ENCODE measurements around the gene FAM241B.

Gene FAM241B

DNA sequence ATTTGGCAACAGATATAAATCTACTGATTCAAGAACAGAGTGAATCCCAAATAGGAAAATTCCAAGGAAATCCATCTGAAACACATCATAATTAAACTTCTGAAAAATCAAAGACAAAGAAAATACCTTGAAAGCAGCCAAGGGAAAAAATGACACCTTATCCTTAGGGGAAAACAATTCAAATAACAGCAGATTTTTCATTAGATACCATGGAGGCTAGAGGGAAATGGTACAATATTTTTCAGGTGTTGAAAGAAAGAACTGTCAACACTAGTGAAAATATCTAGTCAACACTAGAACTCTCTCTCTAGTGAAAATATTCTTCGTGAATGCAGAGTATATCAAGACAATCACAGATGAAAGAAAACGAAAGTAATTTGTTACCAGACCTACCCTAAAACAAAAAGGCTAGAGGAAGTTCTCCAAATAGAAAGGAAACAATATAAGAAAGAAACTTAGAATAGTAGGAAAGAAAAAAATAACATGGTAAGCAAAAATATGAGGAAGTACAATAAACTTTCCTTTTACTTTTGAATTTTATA is 5.7 kb upstream of the FAM241B start:
- H3K27me3 ChIP-seq (replicated peaks in 2 of 5; ENCODE audit: control insufficient read depth in 4 of 5, insufficient read depth in 5 of 5, low read length in 4 of 5) = peaks cover 0 to 12% (median under 1%) of the 10 kb centered on the region in 5 experiments
- no CpG with 5 or more reads among the region's 2 CpGs for WGBS (ENCODE audit: insufficient coverage)
- ChIA-PET POLR2A (no interaction called here), CTCF (no interaction called here)
- no peaks in the 10 kb centered on the region for H3K36me3 ChIP-seq (ENCODE audit: control insufficient read depth in 4 of 4, insufficient read depth in 4 of 4, low read length in 3 of 4)
- H3K27ac ChIP-seq (ENCODE audit: insufficient read depth in 1 of 2, low read depth in 1 of 2, low read length in 2 of 2, poor library complexity in 1 of 2, severe bottlenecking in 2 of 2) = no peak overlapping the region
- H3K9me3 ChIP-seq (ENCODE audit: control extremely low read depth in 1 of 5, control insufficient read depth in 4 of 5, insufficient read depth in 2 of 5, low read depth in 1 of 5, low read length in 4 of 5) = peaks cover 0 to 24% (median 5%) of the 10 kb centered on the region in 5 experiments
- DNase-seq = peak in 2 of 3 donors; percentile 17 to 23
- peaks cover 0 to under 1% (median under 1%) of the 10 kb centered on the region in 4 experiments for H3K4me1 ChIP-seq (ENCODE audit: control extremely low read depth in 1 of 4, control insufficient read depth in 4 of 4, insufficient read depth in 4 of 4, low read length in 3 of 4)
- no peak overlapping the region for H3K4me3 ChIP-seq (ENCODE audit: control insufficient read depth in 1 of 7, extremely low read depth in 1 of 7, insufficient read depth in 4 of 7, low read depth in 2 of 7, low read length in 6 of 7)

DNA sequence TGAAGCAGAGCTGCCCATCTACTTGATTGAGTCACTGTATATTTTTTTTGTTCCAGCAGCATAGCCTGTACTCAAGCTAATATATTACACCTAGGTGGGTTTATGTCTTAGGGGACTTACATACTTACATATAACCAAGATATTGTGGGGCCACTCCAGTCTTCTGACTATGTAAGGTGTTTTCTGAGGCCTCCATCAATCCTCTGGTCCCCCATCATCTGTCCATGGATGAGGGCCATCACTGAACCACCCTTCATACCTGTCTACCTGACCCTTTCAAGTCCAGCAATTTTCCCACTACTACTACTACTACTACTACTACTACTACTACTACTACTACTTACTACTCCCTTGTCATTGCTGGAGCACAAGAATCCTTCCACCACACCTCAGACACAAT is 3.2 kb upstream of the FAM241B start:
- ChIA-PET POLR2A (interaction anchor here (0.8 kb wide), 1 partner anchor 9 kb away, joined by 3 read pairs; no protein-coding TSS in a partner anchor), CTCF (interaction anchor here (3.6 kb wide), 1 partner anchor 10 kb away, joined by 14 read pairs; no protein-coding TSS in a partner anchor)
- H3K9me3 ChIP-seq (ENCODE audit: control extremely low read depth in 1 of 5, control insufficient read depth in 4 of 5, insufficient read depth in 2 of 5, low read depth in 1 of 5, low read length in 4 of 5) = peaks cover 0 to 24% (median 5%) of the 10 kb centered on the region in 5 experiments
- peaks cover 0 to 32% (median 5%) of the 10 kb centered on the region in 5 experiments for H3K27me3 ChIP-seq (replicated peaks in 2 of 5; ENCODE audit: control insufficient read depth in 4 of 5, insufficient read depth in 5 of 5, low read length in 4 of 5)
- no peak overlapping the region for H3K4me3 ChIP-seq (ENCODE audit: control insufficient read depth in 1 of 7, extremely low read depth in 1 of 7, insufficient read depth in 4 of 7, low read depth in 2 of 7, low read length in 6 of 7)
- H3K36me3 ChIP-seq (ENCODE audit: control insufficient read depth in 4 of 4, insufficient read depth in 4 of 4, low read length in 3 of 4) = no peaks in the 10 kb centered on the region
- H3K27ac ChIP-seq (ENCODE audit: insufficient read depth in 1 of 2, low read depth in 1 of 2, low read length in 2 of 2, poor library complexity in 1 of 2, severe bottlenecking in 2 of 2) = no peak overlapping the region
- H3K4me1 ChIP-seq (ENCODE audit: control extremely low read depth in 1 of 4, control insufficient read depth in 4 of 4, insufficient read depth in 4 of 4, low read length in 3 of 4) = peaks cover 0 to 13% (median 8%) of the 10 kb centered on the region in 4 experiments
- no peak for DNase-seq

DNA sequence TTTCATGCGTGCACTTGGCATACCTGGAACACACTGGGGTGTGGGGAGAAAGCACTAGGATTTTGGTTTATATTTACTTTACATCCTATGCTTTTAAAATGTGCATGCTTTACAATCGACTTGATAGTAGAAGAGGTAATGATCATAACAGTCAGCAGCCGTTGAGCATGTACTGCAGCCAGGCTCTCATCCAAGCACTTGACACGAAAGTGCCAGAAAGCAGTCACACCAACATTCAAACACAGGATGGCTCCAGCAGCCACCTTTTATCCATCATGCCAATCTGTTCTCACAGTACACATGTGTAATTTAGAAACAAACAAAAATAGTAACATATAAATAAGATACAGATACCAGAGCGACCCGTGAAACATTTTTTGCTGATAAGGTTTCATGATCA is 1.2 kb upstream of the FAM241B start:
- Histone ChIP-seq H3K36me3 (ENCODE audit: control insufficient read depth in 4 of 4, insufficient read depth in 4 of 4, low read length in 3 of 4) (no peaks in the 10 kb centered on the region), H3K4me3 (ENCODE audit: control insufficient read depth in 1 of 7, extremely low read depth in 1 of 7, insufficient read depth in 4 of 7, low read depth in 2 of 7, low read length in 6 of 7) (no peak overlapping the region), H3K9me3 (ENCODE audit: control extremely low read depth in 1 of 5, control insufficient read depth in 4 of 5, insufficient read depth in 2 of 5, low read depth in 1 of 5, low read length in 4 of 5) (peaks cover 0 to 10% (median 0%) of the 10 kb centered on the region in 5 experiments), H3K27me3 (replicated peaks in 2 of 5; ENCODE audit: control insufficient read depth in 4 of 5, insufficient read depth in 5 of 5, low read length in 4 of 5) (peaks cover 0 to 32% (median 5%) of the 10 kb centered on the region in 5 experiments), H3K27ac (ENCODE audit: insufficient read depth in 1 of 2, low read depth in 1 of 2, low read length in 2 of 2, poor library complexity in 1 of 2, severe bottlenecking in 2 of 2) (no peak overlapping the region), H3K4me1 (ENCODE audit: control extremely low read depth in 1 of 4, control insufficient read depth in 4 of 4, insufficient read depth in 4 of 4, low read length in 3 of 4) (peaks cover 0 to 13% (median 8%) of the 10 kb centered on the region in 4 experiments)
- ChIA-PET POLR2A (no interaction called here), CTCF (interaction anchor here (0.8 to 2.4 kb wide), 10 partner anchors 8 to 115 kb away, joined by 3 to 14 read pairs (median 6); no protein-coding TSS in a partner anchor)
- WGBS (ENCODE audit: insufficient coverage) = no CpG with 5 or more reads among the region's 6 CpGs
- DNase-seq = no peak

DNA sequence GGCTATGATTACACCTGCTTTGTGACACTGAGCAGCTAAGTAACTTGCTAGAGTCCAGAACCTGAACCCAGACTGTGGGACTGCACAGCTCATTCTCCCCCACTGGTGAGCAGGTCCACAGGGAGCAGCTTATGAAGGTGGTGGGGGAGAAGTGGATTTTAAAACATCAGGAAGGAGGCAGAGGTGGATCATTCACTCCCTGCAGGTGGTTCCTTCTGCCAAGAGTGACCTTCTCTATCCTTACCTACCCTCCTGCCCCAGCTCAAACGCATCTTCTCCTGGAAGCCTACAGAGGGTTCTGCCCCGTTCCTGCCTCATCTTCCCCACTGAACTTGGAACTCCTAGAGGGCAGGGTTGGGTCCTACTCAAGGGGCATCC is 539 bp upstream of the FAM241B start:
- H3K9me3 ChIP-seq (ENCODE audit: control extremely low read depth in 1 of 5, control insufficient read depth in 4 of 5, insufficient read depth in 2 of 5, low read depth in 1 of 5, low read length in 4 of 5) = peaks cover 0 to 5% (median 0%) of the 10 kb centered on the region in 5 experiments
- POLR2A ChIA-PET = no interaction called here
- peak overlapping the region in 4 of 7 experiments; percentile 53 to 75 (median 62) for H3K4me3 ChIP-seq (ENCODE audit: control insufficient read depth in 1 of 7, extremely low read depth in 1 of 7, insufficient read depth in 4 of 7, low read depth in 2 of 7, low read length in 6 of 7)
- peaks cover 0 to 13% (median 8%) of the 10 kb centered on the region in 4 experiments for H3K4me1 ChIP-seq (ENCODE audit: control extremely low read depth in 1 of 4, control insufficient read depth in 4 of 4, insufficient read depth in 4 of 4, low read length in 3 of 4)
- peaks cover 0 to 32% (median 5%) of the 10 kb centered on the region in 5 experiments for H3K27me3 ChIP-seq (replicated peaks in 2 of 5; ENCODE audit: control insufficient read depth in 4 of 5, insufficient read depth in 5 of 5, low read length in 4 of 5)
- 57% methylated on average over 2 of the region's 2 CpGs for WGBS (ENCODE audit: insufficient coverage)
- H3K36me3 ChIP-seq (ENCODE audit: control insufficient read depth in 4 of 4, insufficient read depth in 4 of 4, low read length in 3 of 4) = no peaks in the 10 kb centered on the region
- no peak for DNase-seq
- CTCF ChIA-PET = interaction anchor here (0.8 to 2.4 kb wide), 10 partner anchors 9 to 115 kb away, joined by 3 to 14 read pairs (median 6); no protein-coding TSS in a partner anchor
- no peak overlapping the region for H3K27ac ChIP-seq (ENCODE audit: insufficient read depth in 1 of 2, low read depth in 1 of 2, low read length in 2 of 2, poor library complexity in 1 of 2, severe bottlenecking in 2 of 2)

DNA sequence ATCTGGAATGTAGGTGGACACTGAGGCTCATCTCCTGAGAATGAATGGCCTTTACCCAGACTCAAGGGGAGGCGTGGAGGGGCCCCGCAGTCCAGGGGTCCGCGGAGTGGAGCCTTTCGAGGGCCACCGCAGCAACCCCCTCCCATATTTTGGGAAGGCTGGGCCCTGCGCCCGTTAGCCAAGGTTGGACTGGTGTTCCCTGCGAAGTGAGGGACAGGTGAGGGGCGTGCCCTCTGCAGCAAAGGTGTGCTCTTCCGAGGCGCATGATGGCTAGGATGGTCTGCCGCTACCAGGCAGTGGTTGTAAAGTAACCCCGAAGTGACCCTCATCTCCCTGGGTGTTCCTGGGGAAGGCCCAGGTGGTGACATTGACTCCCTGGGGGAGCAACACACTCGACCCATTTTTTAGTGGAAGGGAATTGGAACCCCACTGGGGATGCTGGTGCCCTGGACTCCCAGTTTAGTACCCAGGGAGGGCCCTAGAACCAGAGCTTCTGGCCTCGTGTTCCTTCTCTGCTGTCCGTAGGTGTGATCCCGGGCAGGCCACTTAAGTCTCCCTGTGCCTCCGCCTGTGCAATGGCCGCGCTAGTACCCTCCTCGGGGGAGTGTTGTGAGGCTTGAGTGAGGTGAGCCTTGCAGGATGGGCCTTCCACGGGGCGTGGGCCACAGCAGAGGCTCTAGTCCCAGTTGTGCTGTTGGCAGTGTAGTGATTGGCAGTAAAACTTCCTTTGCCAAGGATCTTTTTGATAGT is 779 bp downstream of the FAM241B start:
- Histone ChIP-seq H3K4me3 (ENCODE audit: control insufficient read depth in 1 of 7, extremely low read depth in 1 of 7, insufficient read depth in 4 of 7, low read depth in 2 of 7, low read length in 6 of 7) (peak overlapping the region in 6 of 7 experiments; percentile 36 to 75 (median 54)), H3K4me1 (ENCODE audit: control extremely low read depth in 1 of 4, control insufficient read depth in 4 of 4, insufficient read depth in 4 of 4, low read length in 3 of 4) (peaks cover 0 to 13% (median 8%) of the 10 kb centered on the region in 4 experiments), H3K36me3 (ENCODE audit: control insufficient read depth in 4 of 4, insufficient read depth in 4 of 4, low read length in 3 of 4) (no peaks in the 10 kb centered on the region), H3K27me3 (replicated peaks in 2 of 5; ENCODE audit: control insufficient read depth in 4 of 5, insufficient read depth in 5 of 5, low read length in 4 of 5) (peaks cover 0 to 32% (median 5%) of the 10 kb centered on the region in 5 experiments), H3K9me3 (ENCODE audit: control extremely low read depth in 1 of 5, control insufficient read depth in 4 of 5, insufficient read depth in 2 of 5, low read depth in 1 of 5, low read length in 4 of 5) (no peaks in the 10 kb centered on the region), H3K27ac (ENCODE audit: insufficient read depth in 1 of 2, low read depth in 1 of 2, low read length in 2 of 2, poor library complexity in 1 of 2, severe bottlenecking in 2 of 2) (no peak overlapping the region)
- WGBS (ENCODE audit: insufficient coverage) = 86% methylated on average over 22 of the region's 24 CpGs
- CTCF ChIA-PET = interaction anchor here (0.9 to 18.3 kb wide), 3 partner anchors 9 to 118 kb away, joined by 3 to 294 read pairs (median 8); no protein-coding TSS in a partner anchor
- POLR2A ChIA-PET = no interaction called here
- no peak for DNase-seq

DNA sequence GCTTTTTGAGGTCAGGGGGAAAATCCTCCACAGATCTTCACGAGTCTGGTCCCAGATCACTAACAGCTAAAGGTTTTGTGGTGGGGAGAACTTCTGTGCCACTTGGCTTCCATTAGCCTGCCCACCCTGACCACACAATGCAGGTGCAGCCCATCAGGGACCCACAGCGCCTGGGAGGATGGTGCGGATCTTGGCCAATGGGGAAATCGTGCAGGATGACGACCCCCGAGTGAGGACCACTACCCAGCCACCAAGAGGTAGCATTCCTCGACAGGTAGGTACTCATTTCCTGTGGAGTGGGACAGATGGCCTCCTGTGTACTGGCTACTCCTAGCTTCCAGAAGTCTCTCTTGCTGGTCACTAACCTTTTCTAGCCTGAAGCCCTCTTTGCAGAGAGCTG is 1.5 kb downstream of the FAM241B start:
- peaks cover 0 to 32% (median 5%) of the 10 kb centered on the region in 5 experiments for H3K27me3 ChIP-seq (replicated peaks in 2 of 5; ENCODE audit: control insufficient read depth in 4 of 5, insufficient read depth in 5 of 5, low read length in 4 of 5)
- ChIA-PET POLR2A (no interaction called here), CTCF (interaction anchor here (0.9 to 18.3 kb wide), 4 partner anchors 9 to 118 kb away, joined by 3 to 294 read pairs (median 8); no protein-coding TSS in a partner anchor)
- peaks cover 0 to 13% (median 8%) of the 10 kb centered on the region in 4 experiments for H3K4me1 ChIP-seq (ENCODE audit: control extremely low read depth in 1 of 4, control insufficient read depth in 4 of 4, insufficient read depth in 4 of 4, low read length in 3 of 4)
- H3K27ac ChIP-seq (ENCODE audit: insufficient read depth in 1 of 2, low read depth in 1 of 2, low read length in 2 of 2, poor library complexity in 1 of 2, severe bottlenecking in 2 of 2) = no peak overlapping the region
- H3K9me3 ChIP-seq (ENCODE audit: control extremely low read depth in 1 of 5, control insufficient read depth in 4 of 5, insufficient read depth in 2 of 5, low read depth in 1 of 5, low read length in 4 of 5) = no peaks in the 10 kb centered on the region
- no peaks in the 10 kb centered on the region for H3K36me3 ChIP-seq (ENCODE audit: control insufficient read depth in 4 of 4, insufficient read depth in 4 of 4, low read length in 3 of 4)
- DNase-seq = no peak
- no peak overlapping the region for H3K4me3 ChIP-seq (ENCODE audit: control insufficient read depth in 1 of 7, extremely low read depth in 1 of 7, insufficient read depth in 4 of 7, low read depth in 2 of 7, low read length in 6 of 7)
- 96% methylated on average over 6 of the region's 7 CpGs for WGBS (ENCODE audit: insufficient coverage)

All from common myeloid progenitor, CD34-positive (primary cell).